H1 (cell line): ENCODE results near the gene CCDC93.

Source experiments
- CTCF ChIP-seq, 3 experiments: IDR thresholded peaks; 1 replicate in 2 of 3; 2 replicates in 1 of 3; pipeline versions ENCODE4 v1.5.1 to v1.6.1; 2011; ENCODE audit warnings: low read length in 3 of 3, mild to moderate bottlenecking in 3 of 3, inconsistent platforms in 2 of 3, low read depth in 1 of 3, moderate library complexity in 1 of 3; ENCODE audit not compliant: insufficient read depth in 1 of 3; ENCODE audit errors: control extremely low read depth in 1 of 3
- FOSL1 ChIP-seq: IDR thresholded peaks from 2 replicates; pipeline ENCODE4 v1.6.1; 2011; ENCODE audit warnings: mild to moderate bottlenecking, low read depth, low read length, moderate library complexity; ENCODE audit not compliant: insufficient read depth
- MAX ChIP-seq: IDR thresholded peaks from 2 replicates; pipeline ENCODE4 v1.6.1; 2012; ENCODE audit warnings: inconsistent platforms
- POLR2A ChIP-seq, 2 experiments: IDR thresholded peaks; 1 replicate in 1 of 2; 2 replicates in 1 of 2; pipeline ENCODE4 v1.6.1; 2011; ENCODE audit warnings: low read depth in 2 of 2, low read length in 2 of 2, mild to moderate bottlenecking in 2 of 2; ENCODE audit errors: control extremely low read depth in 1 of 2
- RAD21 ChIP-seq, 2 experiments: IDR thresholded peaks in 1 of 2; conservative IDR thresholded peaks in 1 of 2; 2 replicates each; pipeline ENCODE4 v1.6.1; 2011; ENCODE audit warnings: low read depth in 2 of 2, low read length in 2 of 2, improper control_type of control experiment in 1 of 2, inconsistent platforms in 1 of 2, mild to moderate bottlenecking in 1 of 2, moderate library complexity in 1 of 2
- SRF ChIP-seq: IDR thresholded peaks from 2 replicates; pipeline ENCODE4 v1.6.1; 2011; ENCODE audit warnings: mild to moderate bottlenecking, low read depth, low read length, moderate library complexity

- TF ChIP-seq MAX (no peak), SRF (no peak), POLR2A (IDR thresholded peaks at IDR 0.05; ENCODE audit: control extremely low read depth in 1 of 2, low read depth in 2 of 2, low read length in 2 of 2) (no peak), RAD21 (IDR thresholded peaks at IDR 0.05 in 1 of 2, conservative IDR thresholded peaks at IDR 0.05 in 1 of 2; ENCODE audit: low read depth in 2 of 2, low read length in 2 of 2) (no peak), CTCF (IDR thresholded peaks at IDR 0.05; ENCODE audit: control extremely low read depth in 1 of 3, insufficient read depth in 1 of 3, low read depth in 1 of 3, low read length in 3 of 3) (no peak), FOSL1 (no peak)
Observed at GRCh38 chr2:117960231-117960630, 53.6 kb downstream of the CCDC93 start.
